Stimulated activated CD8-positive, alpha-beta memory T cell treated with anti-CD3 and anti-CD28 coated beads, Interleukin-2, amount 100 ng/mL, for 1 hour (primary cell): ENCODE measurements around the gene TUBB8.
"Not testable (repeated sequence)": the region's sequence is repeated elsewhere in the genome, so short reads cannot be mapped to it uniquely, and the experiment has no call there.

Experiments used
- DNase-seq, 2 donors: peaks; one replicate each; pipeline ENCODE4 v3.0.0-alpha.2; 2020; ENCODE audit warnings: low read depth in 2 of 2

Gene TUBB8

GRCh38 chr10:48996-49395, at the start of gene TUBB8:
TSS of gene TUBB8 (minus strand) at chr10:49296. CDS start at chr10:49238, 58 bp downstream.
- no peak for DNase-seq

GRCh38 chr10:96466-96865, 47.4 kb upstream of the TUBB8 start:
- DNase-seq = no peak

- no peak for DNase-seq
Observed at GRCh38 chr10:95356-96115, 46.4 kb upstream of the TUBB8 start.

- no peak for DNase-seq
Observed at GRCh38 chr10:94613-95012, 45.5 kb upstream of the TUBB8 start.

GRCh38 chr10:92846-93245, 43.8 kb upstream of the TUBB8 start:
- DNase-seq = no peak

- no peak for DNase-seq
Observed at GRCh38 chr10:92153-92552, 43.1 kb upstream of the TUBB8 start.

GRCh38 chr10:91313-91712, 42.2 kb upstream of the TUBB8 start:
- DNase-seq = no peak

GRCh38 chr10:90161-90560, 41.1 kb upstream of the TUBB8 start:
- no peak for DNase-seq

GRCh38 chr10:89248-89647, 40.2 kb upstream of the TUBB8 start:
- no peak for DNase-seq

- no peak for DNase-seq
Observed at GRCh38 chr10:88253-88652, 39.2 kb upstream of the TUBB8 start.

- no peak for DNase-seq
Observed at GRCh38 chr10:87177-88080, 38.3 kb upstream of the TUBB8 start.

- DNase-seq = no peak
Observed at GRCh38 chr10:86031-86430, 36.9 kb upstream of the TUBB8 start.

GRCh38 chr10:85044-85443, 35.9 kb upstream of the TUBB8 start:
- no peak for DNase-seq

GRCh38 chr10:83930-84530, 34.9 kb upstream of the TUBB8 start:
- DNase-seq = no peak

GRCh38 chr10:80477-81105, 31.5 kb upstream of the TUBB8 start:
- DNase-seq = no peak

GRCh38 chr10:79532-80215, 30.6 kb upstream of the TUBB8 start:
- DNase-seq = no peak

GRCh38 chr10:78556-78955, 29.5 kb upstream of the TUBB8 start:
- DNase-seq = no peak

GRCh38 chr10:74266-74621, 25.1 kb upstream of the TUBB8 start:
- DNase-seq = not testable (repeated sequence)

- DNase-seq = peak; percentile 8 to 11
Observed at GRCh38 chr10:73543-74265, 24.6 kb upstream of the TUBB8 start.

- not testable (repeated sequence) for DNase-seq
Observed at GRCh38 chr10:68156-68555, 19.1 kb upstream of the TUBB8 start.

- not testable (repeated sequence) for DNase-seq
Observed at GRCh38 chr10:49926-50325, 830 bp upstream of the TUBB8 start.
